ENCODE results near the gene RPL27A.

DNA sequence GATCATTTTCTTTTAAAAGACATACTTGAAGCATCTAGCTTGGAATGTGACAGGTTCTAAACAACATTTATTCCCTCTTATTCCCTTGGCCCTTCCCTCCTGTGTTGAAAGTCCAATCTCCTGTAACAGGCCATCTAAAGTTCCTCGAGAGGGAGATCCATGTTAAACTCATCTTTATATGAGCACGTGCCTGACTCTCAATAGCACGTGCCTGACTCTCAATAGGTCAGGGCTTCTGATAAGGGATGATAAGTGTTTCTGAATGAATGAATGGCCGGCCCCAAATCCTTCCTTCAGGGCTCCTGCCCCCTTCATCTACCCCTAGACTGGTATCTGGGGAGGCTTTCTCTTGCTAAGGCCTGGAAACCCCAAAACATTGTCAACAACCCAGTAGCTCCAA, 27.2 kb downstream of the RPL27A start:
- TF ChIP-seq, protein P1, sequence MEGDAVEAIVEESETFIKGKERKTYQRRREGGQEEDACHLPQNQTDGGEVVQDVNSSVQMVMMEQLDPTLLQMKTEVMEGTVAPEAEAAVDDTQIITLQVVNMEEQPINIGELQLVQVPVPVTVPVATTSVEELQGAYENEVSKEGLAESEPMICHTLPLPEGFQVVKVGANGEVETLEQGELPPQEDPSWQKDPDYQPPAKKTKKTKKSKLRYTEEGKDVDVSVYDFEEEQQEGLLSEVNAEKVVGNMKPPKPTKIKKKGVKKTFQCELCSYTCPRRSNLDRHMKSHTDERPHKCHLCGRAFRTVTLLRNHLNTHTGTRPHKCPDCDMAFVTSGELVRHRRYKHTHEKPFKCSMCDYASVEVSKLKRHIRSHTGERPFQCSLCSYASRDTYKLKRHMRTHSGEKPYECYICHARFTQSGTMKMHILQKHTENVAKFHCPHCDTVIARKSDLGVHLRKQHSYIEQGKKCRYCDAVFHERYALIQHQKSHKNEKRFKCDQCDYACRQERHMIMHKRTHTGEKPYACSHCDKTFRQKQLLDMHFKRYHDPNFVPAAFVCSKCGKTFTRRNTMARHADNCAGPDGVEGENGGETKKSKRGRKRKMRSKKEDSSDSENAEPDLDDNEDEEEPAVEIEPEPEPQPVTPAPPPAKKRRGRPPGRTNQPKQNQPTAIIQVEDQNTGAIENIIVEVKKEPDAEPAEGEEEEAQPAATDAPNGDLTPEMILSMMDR (IDR thresholded peaks at IDR 0.05): no peak
- no peak for TF ChIP-seq POLR2A (IDR thresholded peaks at IDR 0.05)
